GM10266 (cell line): ENCODE data around the gene GPR31.

Experiments used
- DNase-seq: peaks from one replicate; pipeline ENCODE4 v3.0.0; 2012; ENCODE audit errors: extremely low spot score
- TF ChIP-seq, protein P1 (sequence below): IDR thresholded peaks from 2 replicates; pipeline ENCODE4 v1.5.1; 2012; ENCODE audit warnings: mild to moderate bottlenecking, low read depth; ENCODE audit not compliant: control insufficient read depth, insufficient read depth; ENCODE audit errors: missing control alignments

GPR31 gene

DNA sequence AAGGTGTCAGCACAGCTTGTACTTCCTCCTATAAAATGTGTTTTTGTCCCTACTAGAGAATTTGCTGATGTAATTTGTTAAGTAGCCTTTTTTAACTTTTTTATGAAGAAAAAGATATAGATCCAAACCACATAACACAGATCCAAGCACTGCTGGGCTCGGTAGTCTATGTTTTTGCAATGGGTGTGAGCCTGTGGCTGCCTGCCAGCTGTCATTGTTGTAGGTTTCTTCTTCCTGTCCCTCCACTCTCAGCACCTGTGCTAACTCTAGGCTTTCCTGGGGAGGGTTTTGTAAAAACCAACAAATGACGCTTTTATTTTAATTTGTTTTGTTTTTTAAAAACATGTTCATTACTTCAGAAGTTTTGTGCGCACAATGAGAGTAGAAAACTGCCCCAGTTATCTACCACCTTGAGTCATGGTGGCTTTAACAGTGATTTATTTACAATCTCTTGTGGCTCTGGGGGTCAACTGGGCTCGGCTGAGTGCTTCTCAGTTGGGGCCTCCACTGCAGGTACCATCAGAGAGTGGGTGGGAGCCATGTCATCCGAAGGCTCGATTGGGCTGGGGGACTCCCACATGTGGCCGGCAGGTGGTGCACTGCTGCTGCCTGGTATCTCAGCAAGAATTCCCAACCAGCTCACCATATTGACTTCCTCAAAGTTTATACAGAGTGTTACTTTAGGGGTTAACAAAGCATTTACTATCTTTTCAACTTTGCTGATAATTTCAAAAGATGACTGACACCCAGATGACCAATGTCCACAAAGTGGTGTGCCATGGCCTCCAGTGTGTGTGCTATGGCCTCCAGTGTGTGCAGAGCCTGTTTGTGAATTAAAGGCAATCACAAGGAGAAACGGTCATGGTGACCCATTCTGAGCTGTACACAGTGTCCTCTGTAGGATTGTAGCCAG is 37.9 kb downstream of the GPR31 start:
- DNase-seq, result no peak
- TF ChIP-seq, protein P1, sequence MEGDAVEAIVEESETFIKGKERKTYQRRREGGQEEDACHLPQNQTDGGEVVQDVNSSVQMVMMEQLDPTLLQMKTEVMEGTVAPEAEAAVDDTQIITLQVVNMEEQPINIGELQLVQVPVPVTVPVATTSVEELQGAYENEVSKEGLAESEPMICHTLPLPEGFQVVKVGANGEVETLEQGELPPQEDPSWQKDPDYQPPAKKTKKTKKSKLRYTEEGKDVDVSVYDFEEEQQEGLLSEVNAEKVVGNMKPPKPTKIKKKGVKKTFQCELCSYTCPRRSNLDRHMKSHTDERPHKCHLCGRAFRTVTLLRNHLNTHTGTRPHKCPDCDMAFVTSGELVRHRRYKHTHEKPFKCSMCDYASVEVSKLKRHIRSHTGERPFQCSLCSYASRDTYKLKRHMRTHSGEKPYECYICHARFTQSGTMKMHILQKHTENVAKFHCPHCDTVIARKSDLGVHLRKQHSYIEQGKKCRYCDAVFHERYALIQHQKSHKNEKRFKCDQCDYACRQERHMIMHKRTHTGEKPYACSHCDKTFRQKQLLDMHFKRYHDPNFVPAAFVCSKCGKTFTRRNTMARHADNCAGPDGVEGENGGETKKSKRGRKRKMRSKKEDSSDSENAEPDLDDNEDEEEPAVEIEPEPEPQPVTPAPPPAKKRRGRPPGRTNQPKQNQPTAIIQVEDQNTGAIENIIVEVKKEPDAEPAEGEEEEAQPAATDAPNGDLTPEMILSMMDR, result peak; percentile 41

DNA sequence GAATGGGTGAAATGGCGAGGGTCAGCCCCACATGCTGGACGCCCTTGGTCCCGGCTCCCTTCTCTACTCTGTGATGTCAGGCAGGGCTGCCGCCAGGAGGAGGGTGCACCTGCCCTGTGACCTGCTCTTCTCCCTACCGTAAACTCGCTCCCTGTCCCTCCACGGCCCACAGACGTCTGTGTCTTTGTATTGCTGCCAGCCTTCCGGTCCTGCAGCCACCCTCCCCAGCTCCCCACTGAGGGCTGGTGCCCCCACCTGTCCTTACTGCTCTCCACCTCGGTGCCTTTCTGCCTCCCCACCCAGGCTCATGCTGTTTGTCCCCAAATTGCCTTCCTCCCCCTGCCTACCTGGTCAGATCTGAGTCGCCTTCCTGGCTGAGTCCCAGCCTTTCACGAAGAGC is 38.9 kb downstream of the GPR31 start:
- no peak for DNase-seq

DNA sequence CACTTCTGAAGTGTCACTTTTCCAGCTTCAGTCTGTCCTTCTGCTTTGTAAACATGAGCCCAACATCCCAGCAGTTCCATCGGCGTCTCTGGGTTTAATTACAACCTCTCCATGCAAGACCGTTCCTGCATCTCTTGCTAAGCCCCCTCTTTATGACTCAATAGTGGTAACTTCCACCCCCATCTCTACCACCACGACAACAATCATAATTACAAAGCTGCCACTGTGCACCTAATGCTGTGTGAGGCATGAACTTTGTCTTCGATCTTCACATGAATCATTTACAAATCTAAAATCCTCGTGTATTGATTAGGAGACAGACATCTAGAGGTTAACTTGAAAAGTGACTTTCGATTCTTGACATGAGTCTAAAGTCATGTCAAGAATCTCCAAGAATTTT is 39.8 kb downstream of the GPR31 start:
- no peak for DNase-seq
- TF ChIP-seq, protein P1, result no peak

More for the DNA sequence above, 38.9 kb downstream of the GPR31 start:
- TF ChIP-seq, protein P1, result no peak

DNA sequence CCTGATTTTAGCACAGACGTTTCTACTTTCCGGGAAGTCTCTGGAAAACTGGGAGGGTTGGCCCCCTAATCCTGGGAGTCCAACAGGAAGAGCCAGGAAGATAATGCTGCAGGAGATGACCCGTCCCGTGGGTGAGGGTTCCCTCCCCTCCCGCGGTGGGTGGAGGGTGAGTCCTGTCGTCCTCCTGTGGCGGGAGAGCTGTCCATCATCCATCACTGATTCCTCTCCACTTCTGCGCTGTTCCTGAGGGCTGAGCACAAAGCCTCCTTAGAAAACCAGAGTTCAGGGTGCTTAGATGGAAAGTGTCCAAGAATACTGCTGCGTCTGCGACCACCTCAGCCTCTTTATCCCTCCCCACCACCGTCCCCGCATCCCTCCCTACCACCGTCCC is 40.9 kb downstream of the GPR31 start:
- TF ChIP-seq, protein P1, result no peak
- no peak for DNase-seq

DNA sequence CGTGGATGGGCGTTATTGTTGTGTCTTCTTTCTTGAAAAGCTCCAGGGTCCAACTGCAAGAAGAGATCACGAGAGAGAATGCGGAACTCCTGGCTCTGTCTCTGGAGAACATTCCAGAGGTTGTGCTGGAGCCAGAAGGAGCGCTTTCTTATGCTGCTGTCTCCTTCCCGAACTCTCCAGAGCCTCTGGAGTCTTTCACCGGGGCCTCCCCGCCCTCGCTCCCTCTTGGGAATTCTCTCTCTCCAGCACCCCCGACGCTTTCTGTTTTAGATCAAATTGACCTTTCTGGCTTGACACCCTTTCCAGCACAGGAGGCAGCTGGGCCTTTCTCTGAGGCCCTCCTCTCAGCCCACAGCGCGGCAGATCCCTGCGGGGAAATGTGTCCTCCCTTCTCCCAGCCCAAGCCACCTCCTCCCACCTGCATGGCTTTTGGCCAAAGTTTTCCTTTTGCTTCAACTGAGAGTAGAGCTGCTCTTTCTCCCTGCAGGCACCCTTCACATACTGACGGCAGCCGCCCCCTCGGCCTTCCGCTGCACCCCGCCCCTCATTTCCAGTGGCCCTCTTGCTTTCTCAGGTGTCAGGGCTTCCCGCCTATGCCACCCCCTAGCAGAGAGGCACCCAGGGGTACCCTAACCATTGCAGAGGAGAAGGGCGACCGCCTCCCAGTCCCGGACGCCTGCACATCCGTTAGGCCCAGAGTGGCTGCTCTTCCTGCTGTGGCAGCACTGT is 41.5 kb downstream of the GPR31 start:
- no peak for DNase-seq
- TF ChIP-seq, protein P1, result no peak

DNA sequence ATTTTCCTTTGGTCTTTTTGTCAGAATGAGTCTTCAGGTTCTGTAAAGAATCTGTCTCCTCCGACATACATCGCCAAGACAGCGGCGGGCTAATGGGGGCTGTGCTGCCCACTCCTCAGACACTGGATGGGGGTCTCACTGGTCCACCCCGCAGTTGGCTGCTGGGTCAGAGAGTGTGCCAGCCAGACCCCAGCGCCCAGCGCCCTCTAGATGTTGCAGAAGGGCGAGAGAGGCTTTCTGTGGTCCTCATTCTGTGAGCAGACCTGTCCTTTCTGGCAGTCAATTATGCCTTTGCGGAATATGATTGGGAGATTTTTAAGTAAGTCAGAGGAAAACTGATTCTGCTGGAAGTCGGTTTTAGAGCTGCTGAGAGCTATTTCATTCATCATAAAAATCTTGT is 42.7 kb downstream of the GPR31 start:
- TF ChIP-seq, protein P1, result peak; percentile 47
- no peak for DNase-seq
